Measurements from ENCODE around the gene HNRNPA2B1. TPM values are rescaled to one million over a fixed set of nuclear protein-coding genes. Genes with fewer than 3 reads are reported as not detected.

Gene HNRNPA2B1
- polyA plus RNA-seq, 1 experiment = 493 TPM

DNA sequence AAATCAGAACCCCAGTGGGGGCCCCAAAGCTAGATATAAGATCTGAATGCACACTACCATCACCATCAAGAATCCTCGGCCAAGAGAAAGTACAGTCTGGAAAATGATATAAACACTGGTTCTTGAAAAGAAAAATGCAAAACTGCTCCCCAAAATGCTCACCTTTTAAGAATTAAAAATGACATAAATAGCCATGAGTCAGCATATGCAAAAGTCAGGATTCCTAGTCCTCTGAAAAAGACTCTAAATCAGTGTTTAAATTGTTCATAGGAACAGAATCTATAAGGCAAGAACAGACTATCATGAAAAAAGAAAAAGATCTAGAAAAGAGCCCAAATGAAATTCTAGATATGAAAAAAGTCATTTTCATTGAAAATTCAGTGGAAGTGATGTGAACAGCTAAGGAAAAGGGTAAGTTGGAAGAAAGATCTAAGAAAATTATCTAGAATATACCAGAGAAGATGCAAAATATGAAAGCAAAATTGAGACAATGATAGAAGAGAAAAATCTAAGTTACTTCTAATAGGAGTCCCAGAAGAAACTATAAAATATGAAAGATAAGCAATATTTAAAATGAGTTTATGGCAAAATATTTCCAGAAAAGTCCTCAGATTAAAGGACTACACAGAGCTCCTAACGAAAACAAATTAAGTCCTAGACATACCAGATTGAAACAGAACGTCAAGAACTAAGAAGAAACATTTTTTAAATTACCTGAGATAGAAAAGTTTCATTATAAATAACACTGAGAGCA, 18.9 kb downstream of the HNRNPA2B1 start:
- H3K27me3 ChIP-seq (ENCODE audit: control insufficient read depth, insufficient read depth, low read length) = no peaks in the 10 kb centered on the region
- no peak for DNase-seq (ENCODE audit: low read depth, low spot score)
- TF ChIP-seq CTCF (IDR thresholded peaks at IDR 0.05; ENCODE audit: low read depth, low read length) = no peak
- no peak overlapping the region for H3K4me3 ChIP-seq (ENCODE audit: low read depth, low read length)
- no peak overlapping the region for H3K27ac ChIP-seq (ENCODE audit: low read depth, low read length)
- ChIA-PET CTCF (interaction anchor here (1.6 to 3.8 kb wide), 2 partner anchors 15 to 91 kb away, joined by 5 to 13 read pairs; no protein-coding TSS in a partner anchor), POLR2A (interaction anchor here (3.3 kb wide), 1 partner anchor 26 kb away, joined by 10 read pairs; no protein-coding TSS in a partner anchor)
- no peaks in the 10 kb centered on the region for H3K9me3 ChIP-seq (ENCODE audit: control insufficient read depth, insufficient read depth, low read length)

DNA sequence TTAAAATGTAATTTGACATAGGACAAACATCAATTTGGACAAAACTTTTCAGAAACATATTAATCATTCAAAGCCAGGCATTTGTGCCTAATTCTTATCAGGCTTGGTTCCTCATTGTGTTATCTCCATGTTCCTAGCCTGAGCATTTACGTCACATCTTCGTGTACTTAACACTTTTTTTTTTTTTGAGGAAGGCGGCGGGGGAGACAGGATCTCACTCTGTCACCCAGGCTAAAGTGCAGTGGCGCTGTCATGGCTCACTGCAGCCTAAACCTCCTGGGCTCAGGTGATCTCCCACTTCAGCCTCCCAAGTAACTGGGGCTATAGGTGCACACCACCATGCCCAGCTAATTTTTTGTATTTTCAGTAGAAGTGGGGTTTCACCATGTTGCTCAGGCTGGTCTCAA, 19.8 kb downstream of the HNRNPA2B1 start:
- POLR2A ChIA-PET = interaction anchor here (0.6 to 3.3 kb wide), 4 partner anchors 14 to 25 kb away, joined by 4 to 11 read pairs (median 8); partner anchors contain the start of genes CBX3 and HNRNPA2B1
- no peak for DNase-seq (ENCODE audit: low read depth, low spot score)
- Histone ChIP-seq H3K9me3 (ENCODE audit: control insufficient read depth, insufficient read depth, low read length) (no peaks in the 10 kb centered on the region), H3K27me3 (ENCODE audit: control insufficient read depth, insufficient read depth, low read length) (no peaks in the 10 kb centered on the region), H3K27ac (ENCODE audit: low read depth, low read length) (no peak overlapping the region), H3K4me3 (ENCODE audit: low read depth, low read length) (no peak overlapping the region)
- CTCF ChIA-PET = interaction anchor here (1.0 to 3.8 kb wide), 4 partner anchors 16 to 185 kb away, joined by 3 to 13 read pairs (median 4); no protein-coding TSS in a partner anchor
- no peak for TF ChIP-seq CTCF (IDR thresholded peaks at IDR 0.05; ENCODE audit: low read depth, low read length)

DNA sequence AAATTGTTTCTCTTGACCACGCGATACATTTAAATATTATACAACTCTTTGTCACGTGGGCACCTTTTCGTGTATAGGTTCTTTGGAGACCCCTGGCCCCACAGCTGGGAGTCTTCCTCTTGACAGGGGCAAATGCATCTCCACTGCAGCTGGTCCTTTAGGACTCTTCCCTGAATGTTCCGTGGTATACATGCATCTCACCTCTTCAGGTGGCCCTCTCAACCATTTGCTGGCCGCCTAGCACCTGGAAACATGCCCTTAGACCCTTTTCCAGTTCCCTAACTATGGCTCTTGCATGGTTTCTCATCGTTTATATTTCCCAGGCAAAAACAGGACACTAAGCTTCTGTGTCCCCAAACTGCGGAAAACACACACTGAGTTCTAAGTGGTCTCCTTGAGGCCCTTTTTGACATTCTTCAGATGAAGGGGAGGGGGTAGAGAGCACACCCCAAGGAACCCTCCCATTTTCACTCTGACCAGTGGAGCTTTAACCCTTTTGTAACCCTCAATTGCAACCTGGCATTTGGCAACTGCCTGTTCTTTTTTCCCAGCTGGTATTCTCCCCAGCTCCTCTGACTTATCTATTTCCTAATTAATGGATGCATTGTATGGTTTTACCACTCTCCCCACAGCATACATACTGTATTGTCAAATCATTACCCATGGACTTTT, 20.6 kb downstream of the HNRNPA2B1 start:
- no peaks in the 10 kb centered on the region for H3K27me3 ChIP-seq (ENCODE audit: control insufficient read depth, insufficient read depth, low read length)
- CTCF ChIA-PET = interaction anchor here (0.6 to 3.8 kb wide), 5 partner anchors 17 to 185 kb away, joined by 3 to 13 read pairs (median 4); no protein-coding TSS in a partner anchor
- DNase-seq (ENCODE audit: low read depth, low spot score) = no peak
- no peak overlapping the region for H3K4me3 ChIP-seq (ENCODE audit: low read depth, low read length)
- peak overlapping the region; percentile 11 for H3K27ac ChIP-seq (ENCODE audit: low read depth, low read length)
- POLR2A ChIA-PET = interaction anchor here (0.6 to 2.2 kb wide), 4 partner anchors 12 to 33 kb away, joined by 3 to 11 read pairs (median 4); partner anchors contain the start of genes CBX3 and HNRNPA2B1
- no peak for TF ChIP-seq CTCF (IDR thresholded peaks at IDR 0.05; ENCODE audit: low read depth, low read length)
- no peaks in the 10 kb centered on the region for H3K9me3 ChIP-seq (ENCODE audit: control insufficient read depth, insufficient read depth, low read length)

- POLR2A ChIA-PET = interaction anchor here (0.8 to 2.2 kb wide), 3 partner anchors 13 to 24 kb away, joined by 3 to 11 read pairs (median 6); partner anchors contain the start of genes CBX3 and HNRNPA2B1
Observed at GRCh38 chr7:26179422-26179821, 21.1 kb downstream of the HNRNPA2B1 start.

More at GRCh38 chr7:26179422-26179821, 21.1 kb downstream of the HNRNPA2B1 start:
- Histone ChIP-seq H3K4me3 (ENCODE audit: low read depth, low read length) (no peak overlapping the region), H3K27ac (ENCODE audit: low read depth, low read length) (peak overlapping the region; percentile 11), H3K9me3 (ENCODE audit: control insufficient read depth, insufficient read depth, low read length) (no peaks in the 10 kb centered on the region), H3K27me3 (ENCODE audit: control insufficient read depth, insufficient read depth, low read length) (no peaks in the 10 kb centered on the region)
- no peak for DNase-seq (ENCODE audit: low read depth, low spot score)
- CTCF ChIA-PET = interaction anchor here (3.8 kb wide), 1 partner anchor 88 kb away, joined by 13 read pairs; no protein-coding TSS in a partner anchor
- TF ChIP-seq CTCF (IDR thresholded peaks at IDR 0.05; ENCODE audit: low read depth, low read length) = no peak
